Chondrocyte (in vitro differentiated cells): ENCODE data around the gene ADGRA1. TPM values are rescaled to one million over a fixed set of nuclear protein-coding genes. Genes with fewer than 3 reads are reported as not detected.

Source experiments
- DNase-seq: peaks from one replicate; pipeline ENCODE4 v3.0.0; 2021; ENCODE audit warnings: mixed read lengths, low spot score
- H3K27ac Mint-ChIP-seq: one replicate; pipeline ENCODE4 v1.8.0; 2021; ENCODE audit warnings: mild to moderate bottlenecking, moderate library complexity, mixed read lengths; ENCODE audit not compliant: unreplicated experiment
- H3K27me3 Mint-ChIP-seq: 2 replicates; pipeline ENCODE4 v1.8.0; 2021; ENCODE audit warnings: low read depth, mixed read lengths
- H3K36me3 Mint-ChIP-seq: 2 replicates; pipeline ENCODE4 v1.8.0; 2021; ENCODE audit warnings: low read depth, mixed read lengths
- H3K4me1 Mint-ChIP-seq: 2 replicates; pipeline ENCODE4 v1.8.0; 2021; ENCODE audit warnings: low read depth, mild to moderate bottlenecking, mixed read lengths
- H3K4me3 Mint-ChIP-seq: one replicate; pipeline ENCODE4 v1.8.0; 2021; ENCODE audit warnings: mild to moderate bottlenecking, moderate library complexity, mixed read lengths; ENCODE audit not compliant: unreplicated experiment
- H3K9me3 Mint-ChIP-seq: 2 replicates; pipeline ENCODE4 v1.8.0; 2021; ENCODE audit warnings: low read depth, mixed read lengths
- total RNA-seq: library from RNA; stranded (reverse); gene quantifications from 3 replicates; pipeline ENCODE4 v1.2.1, GENCODE V29; 2021
- TF ChIP-seq, protein P1 (sequence below): fragments of 200-600 bp; sonication (generic); IDR thresholded peaks from 2 replicates; pipeline ENCODE4 v1.5.0; 2021; ENCODE audit warnings: antibody characterized with exemption, mild to moderate bottlenecking, moderate library complexity

The ADGRA1 gene
- total RNA-seq, 1 donor from 2014 or later: not detected

DNA sequence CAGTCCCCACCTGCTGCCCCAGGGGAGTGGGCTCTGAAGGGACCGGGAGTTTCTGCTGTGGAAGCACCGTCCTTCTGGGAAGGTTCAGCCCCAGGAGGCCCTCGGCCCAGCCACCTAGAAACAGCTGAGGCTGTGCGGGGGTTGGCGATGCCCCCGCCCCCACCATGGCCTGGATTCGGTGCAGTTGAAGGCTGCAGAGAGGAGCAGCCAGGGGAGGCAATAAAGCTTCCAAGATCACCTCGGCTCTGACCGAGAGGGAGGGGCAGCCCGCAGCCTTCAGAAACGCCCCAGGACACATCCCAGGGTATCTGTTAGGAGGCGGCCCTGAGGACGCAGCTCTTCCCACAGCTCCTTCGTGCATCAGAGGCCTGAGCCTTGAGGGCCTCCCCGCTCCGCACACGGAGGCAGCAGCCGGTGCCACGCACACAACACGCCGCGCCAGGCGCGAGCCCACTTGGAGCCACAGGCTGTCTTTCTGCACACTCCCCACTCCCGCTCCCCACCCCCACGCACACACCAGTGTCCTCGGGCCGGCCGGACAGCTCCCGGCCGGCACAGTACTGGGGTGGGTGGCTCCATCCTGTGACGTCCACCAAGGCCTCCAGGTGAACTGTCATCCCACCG is 73.9 kb downstream of the ADGRA1 start:
- Mint-ChIP-seq H3K27ac (no peak overlapping the region), H3K9me3 (no peaks in the 10 kb centered on the region), H3K27me3 (peaks cover 25% of the 10 kb centered on the region), H3K4me3 (no peak overlapping the region), H3K36me3 (no peaks in the 10 kb centered on the region), H3K4me1 (no peaks in the 10 kb centered on the region)
- TF ChIP-seq, protein P1, sequence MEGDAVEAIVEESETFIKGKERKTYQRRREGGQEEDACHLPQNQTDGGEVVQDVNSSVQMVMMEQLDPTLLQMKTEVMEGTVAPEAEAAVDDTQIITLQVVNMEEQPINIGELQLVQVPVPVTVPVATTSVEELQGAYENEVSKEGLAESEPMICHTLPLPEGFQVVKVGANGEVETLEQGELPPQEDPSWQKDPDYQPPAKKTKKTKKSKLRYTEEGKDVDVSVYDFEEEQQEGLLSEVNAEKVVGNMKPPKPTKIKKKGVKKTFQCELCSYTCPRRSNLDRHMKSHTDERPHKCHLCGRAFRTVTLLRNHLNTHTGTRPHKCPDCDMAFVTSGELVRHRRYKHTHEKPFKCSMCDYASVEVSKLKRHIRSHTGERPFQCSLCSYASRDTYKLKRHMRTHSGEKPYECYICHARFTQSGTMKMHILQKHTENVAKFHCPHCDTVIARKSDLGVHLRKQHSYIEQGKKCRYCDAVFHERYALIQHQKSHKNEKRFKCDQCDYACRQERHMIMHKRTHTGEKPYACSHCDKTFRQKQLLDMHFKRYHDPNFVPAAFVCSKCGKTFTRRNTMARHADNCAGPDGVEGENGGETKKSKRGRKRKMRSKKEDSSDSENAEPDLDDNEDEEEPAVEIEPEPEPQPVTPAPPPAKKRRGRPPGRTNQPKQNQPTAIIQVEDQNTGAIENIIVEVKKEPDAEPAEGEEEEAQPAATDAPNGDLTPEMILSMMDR: no peak
- DNase-seq: peak; percentile 87

DNA sequence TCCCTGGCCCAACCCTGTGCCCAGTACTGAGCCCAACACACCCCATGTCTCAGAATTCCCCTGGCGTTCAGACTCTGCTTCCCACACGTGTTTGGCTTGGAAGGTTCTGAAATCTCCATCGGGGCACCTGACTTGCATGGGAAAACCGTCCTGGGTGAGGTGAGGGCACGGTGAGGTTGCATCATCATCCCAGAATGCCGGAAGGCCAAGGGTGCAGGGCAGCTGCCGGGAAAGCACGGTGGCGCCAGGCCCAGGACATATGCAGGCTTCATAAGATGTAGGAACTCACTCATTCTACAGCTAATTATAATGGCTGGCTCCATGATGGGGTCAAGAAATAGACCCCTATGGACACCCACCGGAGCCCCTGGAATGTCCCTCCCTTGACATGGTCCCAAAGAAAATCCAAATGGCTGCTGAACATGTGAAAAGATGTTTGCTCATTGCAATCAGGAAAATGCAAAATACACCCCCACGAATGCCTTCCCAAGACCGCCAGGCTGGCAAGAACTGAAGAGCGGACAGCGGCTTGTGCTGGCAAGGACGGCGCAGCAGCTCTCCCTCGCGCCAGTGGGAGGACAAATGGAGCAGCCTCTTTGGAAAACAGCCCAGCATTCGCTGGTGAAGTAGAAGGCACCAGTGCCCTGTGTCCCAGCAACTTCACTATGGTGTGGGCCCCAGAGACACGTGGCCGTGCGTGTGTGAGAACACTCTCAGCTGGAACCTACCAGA is 74.6 kb downstream of the ADGRA1 start:
- no peak overlapping the region for H3K4me3 Mint-ChIP-seq
- no peaks in the 10 kb centered on the region for H3K36me3 Mint-ChIP-seq
- no peaks in the 10 kb centered on the region for H3K4me1 Mint-ChIP-seq
- TF ChIP-seq, protein P1: no peak
- peaks cover 26% of the 10 kb centered on the region for H3K27me3 Mint-ChIP-seq
- H3K27ac Mint-ChIP-seq: no peak overlapping the region
- no peaks in the 10 kb centered on the region for H3K9me3 Mint-ChIP-seq
- peak; percentile 80 for DNase-seq

DNA sequence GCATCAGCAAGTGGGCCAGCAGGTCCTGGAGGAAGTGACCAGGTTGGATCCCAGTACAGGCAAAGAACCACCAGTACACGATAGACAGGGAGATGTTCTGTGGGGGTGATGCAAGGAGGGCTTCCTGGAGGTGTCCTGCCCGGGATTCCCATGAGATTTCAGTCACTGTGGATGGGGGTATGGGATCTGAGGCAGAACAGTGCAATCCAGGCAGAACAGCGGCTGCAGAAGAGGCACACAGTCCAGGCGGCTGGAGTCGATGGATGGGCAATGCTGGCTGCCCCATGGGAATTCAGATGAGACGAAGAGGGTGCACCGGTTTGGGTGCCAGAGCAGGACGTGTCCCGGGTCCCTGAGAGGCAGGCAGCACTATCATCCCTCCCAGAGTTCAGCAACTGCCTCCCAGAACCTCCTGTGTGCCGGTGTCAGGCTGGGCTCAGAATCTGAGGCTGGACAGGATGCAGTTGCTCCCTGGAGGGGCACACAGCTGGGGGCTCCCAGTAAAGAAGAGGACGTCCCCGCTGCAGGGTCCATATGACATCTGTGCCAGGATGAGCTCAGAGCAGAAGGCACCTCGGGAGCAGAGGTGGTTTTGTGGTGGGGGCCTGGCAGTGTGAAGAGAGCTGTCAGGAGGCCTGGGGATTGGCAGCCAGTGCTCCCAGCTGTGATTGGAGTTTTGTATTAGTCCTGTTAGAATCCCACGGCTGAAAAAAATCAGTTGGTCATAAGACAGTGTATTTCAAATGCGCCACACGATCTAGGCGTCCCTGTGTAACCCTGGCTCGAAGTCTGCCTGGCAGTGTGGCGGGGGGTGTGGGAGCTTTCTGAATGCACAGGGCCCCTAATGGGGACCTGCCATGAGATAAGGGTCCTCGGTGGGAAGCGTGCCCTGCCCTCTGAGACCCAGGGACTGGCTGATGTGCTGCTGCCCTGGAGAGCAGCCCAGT is 75.5 kb downstream of the ADGRA1 start:
- H3K36me3 Mint-ChIP-seq: no peaks in the 10 kb centered on the region
- DNase-seq: peak; percentile 68
- no peaks in the 10 kb centered on the region for H3K4me1 Mint-ChIP-seq
- no peaks in the 10 kb centered on the region for H3K9me3 Mint-ChIP-seq
- no peak overlapping the region for H3K4me3 Mint-ChIP-seq
- H3K27me3 Mint-ChIP-seq: peaks cover 24% of the 10 kb centered on the region
- TF ChIP-seq, protein P1: no peak
- H3K27ac Mint-ChIP-seq: no peak overlapping the region

DNA sequence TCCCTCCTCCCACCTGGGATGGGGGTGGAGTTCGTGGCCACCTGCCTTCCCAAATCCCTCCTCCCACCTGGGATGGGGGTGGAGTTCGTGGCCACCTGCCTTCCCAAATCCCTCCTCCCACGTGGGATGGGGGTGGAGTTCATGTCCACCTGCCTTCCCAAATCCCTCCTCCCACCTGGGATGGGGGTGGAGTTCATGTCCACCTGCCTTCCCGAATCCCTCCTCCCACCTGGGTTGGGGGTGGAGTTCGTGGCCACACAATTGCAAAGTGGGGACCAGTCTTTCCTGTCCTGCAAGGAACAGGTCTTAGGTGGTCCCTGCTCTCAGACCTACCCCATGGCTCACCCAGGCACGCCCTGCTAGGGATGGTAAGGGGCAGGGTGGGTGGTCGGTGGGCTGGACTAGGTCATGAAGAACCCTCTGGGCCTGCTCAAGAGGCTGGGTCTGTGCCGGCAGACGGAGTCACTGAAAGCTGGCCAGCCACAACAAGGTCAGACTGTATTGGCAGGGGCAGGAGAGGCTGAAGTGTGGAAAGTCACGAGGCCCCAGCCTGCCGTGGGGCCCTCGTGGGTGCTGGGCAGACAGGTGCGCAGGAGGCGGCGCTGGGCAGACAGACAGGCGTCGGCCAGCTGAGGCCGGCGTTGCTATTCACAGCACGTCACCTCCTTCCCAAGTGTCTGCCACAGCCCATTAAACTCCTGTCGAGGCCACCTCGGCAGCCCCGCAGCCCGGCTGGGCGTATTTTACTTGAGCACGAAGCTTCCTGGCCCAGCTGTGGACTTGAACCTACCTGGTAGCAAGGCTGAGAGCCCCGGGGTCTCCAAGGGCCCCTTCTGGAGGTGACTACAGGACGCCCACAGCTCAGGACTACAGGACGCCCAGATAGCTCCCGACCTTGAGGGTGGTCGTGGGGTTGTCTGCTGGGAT is 76.4 kb downstream of the ADGRA1 start:
- TF ChIP-seq, protein P1: no peak
- Mint-ChIP-seq H3K9me3 (no peaks in the 10 kb centered on the region), H3K27ac (no peak overlapping the region), H3K27me3 (peaks cover 26% of the 10 kb centered on the region), H3K36me3 (no peaks in the 10 kb centered on the region), H3K4me3 (no peak overlapping the region), H3K4me1 (no peaks in the 10 kb centered on the region)
- peak; percentile 90 for DNase-seq
